Measurements from ENCODE around the gene RAB40A. TPM values are rescaled to one million over a fixed set of nuclear protein-coding genes. Genes with fewer than 3 reads are reported as not detected.
A peak's percentile ranks its signal among the peaks of the same experiment; 100 is the strongest.

RAB40A gene
- 0.52 TPM for total RNA-seq

- Histone ChIP-seq H3K27me3 (ENCODE audit: control insufficient read depth in 3 of 3, insufficient read depth in 3 of 3, low read length in 3 of 3) (no peaks in the 10 kb centered on the region), H3K4me1 (ENCODE audit: control insufficient read depth in 3 of 3, insufficient read depth in 3 of 3, low read length in 3 of 3) (no peaks in the 10 kb centered on the region), H3K27ac (ENCODE audit: low read depth, low read length) (no peak within 1 kb of the TSS), H3K4me3 (ENCODE audit: low read length in 3 of 3) (no peak within 1 kb of the TSS), H3K9ac (ENCODE audit: low read depth in 1 of 3, low read length in 3 of 3) (no peak within 1 kb of the TSS), H3K9me3 (ENCODE audit: control insufficient read depth in 3 of 3, low read length in 3 of 3) (no peaks in the 10 kb centered on the region), H3K36me3 (ENCODE audit: control insufficient read depth in 3 of 3, insufficient read depth in 3 of 3, low read length in 3 of 3) (no peaks in the 10 kb centered on the region)
These were observed at the start of gene RAB40A for GRCh38 chrX:103519389-103519788. RAB40A (minus strand) TSS chrX:103519489; CDS start chrX:103500756, 18,733 bp downstream.

- no peaks in the 10 kb centered on the region for H3K9me3 ChIP-seq (ENCODE audit: control insufficient read depth in 3 of 3, low read length in 3 of 3)
- no peaks in the 10 kb centered on the region for H3K27me3 ChIP-seq (ENCODE audit: control insufficient read depth in 3 of 3, insufficient read depth in 3 of 3, low read length in 3 of 3)
- H3K36me3 ChIP-seq (ENCODE audit: control insufficient read depth in 3 of 3, insufficient read depth in 3 of 3, low read length in 3 of 3): no peaks in the 10 kb centered on the region
- H3K27ac ChIP-seq (ENCODE audit: low read depth, low read length): no peak overlapping the region
- no peaks in the 10 kb centered on the region for H3K4me1 ChIP-seq (ENCODE audit: control insufficient read depth in 3 of 3, insufficient read depth in 3 of 3, low read length in 3 of 3)
- no peak overlapping the region for H3K9ac ChIP-seq (ENCODE audit: low read depth in 1 of 3, low read length in 3 of 3)
- no peak overlapping the region for H3K4me3 ChIP-seq (ENCODE audit: low read length in 3 of 3)
These were observed 46.5 kb upstream of the RAB40A start for GRCh38 chrX:103565752-103566151.

- no peak overlapping the region for H3K4me3 ChIP-seq (ENCODE audit: low read length in 3 of 3)
- no peak overlapping the region for H3K9ac ChIP-seq (ENCODE audit: low read depth in 1 of 3, low read length in 3 of 3)
- no peaks in the 10 kb centered on the region for H3K36me3 ChIP-seq (ENCODE audit: control insufficient read depth in 3 of 3, insufficient read depth in 3 of 3, low read length in 3 of 3)
- no peaks in the 10 kb centered on the region for H3K9me3 ChIP-seq (ENCODE audit: control insufficient read depth in 3 of 3, low read length in 3 of 3)
- no peak overlapping the region for H3K27ac ChIP-seq (ENCODE audit: low read depth, low read length)
- H3K27me3 ChIP-seq (ENCODE audit: control insufficient read depth in 3 of 3, insufficient read depth in 3 of 3, low read length in 3 of 3): no peaks in the 10 kb centered on the region
- no peaks in the 10 kb centered on the region for H3K4me1 ChIP-seq (ENCODE audit: control insufficient read depth in 3 of 3, insufficient read depth in 3 of 3, low read length in 3 of 3)
These were observed 45.9 kb upstream of the RAB40A start for GRCh38 chrX:103565197-103565596.

GRCh38 chrX:103562801-103563200, 43.5 kb upstream of the RAB40A start:
- no peak overlapping the region for H3K4me3 ChIP-seq (ENCODE audit: low read length in 3 of 3)
- H3K9me3 ChIP-seq (ENCODE audit: control insufficient read depth in 3 of 3, low read length in 3 of 3): no peaks in the 10 kb centered on the region
- H3K9ac ChIP-seq (ENCODE audit: low read depth in 1 of 3, low read length in 3 of 3): no peak overlapping the region
- no peaks in the 10 kb centered on the region for H3K4me1 ChIP-seq (ENCODE audit: control insufficient read depth in 3 of 3, insufficient read depth in 3 of 3, low read length in 3 of 3)
- no peak overlapping the region for H3K27ac ChIP-seq (ENCODE audit: low read depth, low read length)
- no peaks in the 10 kb centered on the region for H3K36me3 ChIP-seq (ENCODE audit: control insufficient read depth in 3 of 3, insufficient read depth in 3 of 3, low read length in 3 of 3)
- no peaks in the 10 kb centered on the region for H3K27me3 ChIP-seq (ENCODE audit: control insufficient read depth in 3 of 3, insufficient read depth in 3 of 3, low read length in 3 of 3)

- Histone ChIP-seq H3K27ac (ENCODE audit: low read depth, low read length) (no peak overlapping the region), H3K9ac (ENCODE audit: low read depth in 1 of 3, low read length in 3 of 3) (no peak overlapping the region), H3K9me3 (ENCODE audit: control insufficient read depth in 3 of 3, low read length in 3 of 3) (no peaks in the 10 kb centered on the region), H3K4me3 (ENCODE audit: low read length in 3 of 3) (no peak overlapping the region), H3K27me3 (ENCODE audit: control insufficient read depth in 3 of 3, insufficient read depth in 3 of 3, low read length in 3 of 3) (peaks cover 0 to under 1% (median 0%) of the 10 kb centered on the region in 3 donors), H3K36me3 (ENCODE audit: control insufficient read depth in 3 of 3, insufficient read depth in 3 of 3, low read length in 3 of 3) (no peaks in the 10 kb centered on the region), H3K4me1 (ENCODE audit: control insufficient read depth in 3 of 3, insufficient read depth in 3 of 3, low read length in 3 of 3) (no peaks in the 10 kb centered on the region)
These were observed 41.0 kb upstream of the RAB40A start for GRCh38 chrX:103560256-103560655.

- Histone ChIP-seq H3K4me3 (ENCODE audit: low read length in 3 of 3) (no peak overlapping the region), H3K36me3 (ENCODE audit: control insufficient read depth in 3 of 3, insufficient read depth in 3 of 3, low read length in 3 of 3) (no peaks in the 10 kb centered on the region), H3K4me1 (ENCODE audit: control insufficient read depth in 3 of 3, insufficient read depth in 3 of 3, low read length in 3 of 3) (no peaks in the 10 kb centered on the region), H3K27ac (ENCODE audit: low read depth, low read length) (no peak overlapping the region), H3K9ac (ENCODE audit: low read depth in 1 of 3, low read length in 3 of 3) (no peak overlapping the region), H3K27me3 (ENCODE audit: control insufficient read depth in 3 of 3, insufficient read depth in 3 of 3, low read length in 3 of 3) (peaks cover 0 to 2% (median 0%) of the 10 kb centered on the region in 3 donors), H3K9me3 (ENCODE audit: control insufficient read depth in 3 of 3, low read length in 3 of 3) (no peaks in the 10 kb centered on the region)
These were observed 37.8 kb upstream of the RAB40A start for GRCh38 chrX:103556963-103557612.

- Histone ChIP-seq H3K9ac (ENCODE audit: low read depth in 1 of 3, low read length in 3 of 3) (peak overlapping the region in 1 of 3 donors; percentile 40), H3K36me3 (ENCODE audit: control insufficient read depth in 3 of 3, insufficient read depth in 3 of 3, low read length in 3 of 3) (no peaks in the 10 kb centered on the region), H3K27ac (ENCODE audit: low read depth, low read length) (no peak overlapping the region), H3K9me3 (ENCODE audit: control insufficient read depth in 3 of 3, low read length in 3 of 3) (no peaks in the 10 kb centered on the region), H3K4me1 (ENCODE audit: control insufficient read depth in 3 of 3, insufficient read depth in 3 of 3, low read length in 3 of 3) (no peaks in the 10 kb centered on the region), H3K27me3 (ENCODE audit: control insufficient read depth in 3 of 3, insufficient read depth in 3 of 3, low read length in 3 of 3) (peaks cover 0 to 2% (median 0%) of the 10 kb centered on the region in 3 donors), H3K4me3 (ENCODE audit: low read length in 3 of 3) (peak overlapping the region; percentile 21 to 65 (median 29))
These were observed 35.6 kb upstream of the RAB40A start for GRCh38 chrX:103554687-103555424.

GRCh38 chrX:103552236-103552635, 32.9 kb upstream of the RAB40A start:
- Histone ChIP-seq H3K27ac (ENCODE audit: low read depth, low read length) (no peak overlapping the region), H3K36me3 (ENCODE audit: control insufficient read depth in 3 of 3, insufficient read depth in 3 of 3, low read length in 3 of 3) (no peaks in the 10 kb centered on the region), H3K27me3 (ENCODE audit: control insufficient read depth in 3 of 3, insufficient read depth in 3 of 3, low read length in 3 of 3) (peaks cover 0 to 2% (median 0%) of the 10 kb centered on the region in 3 donors), H3K9ac (ENCODE audit: low read depth in 1 of 3, low read length in 3 of 3) (no peak overlapping the region), H3K4me3 (ENCODE audit: low read length in 3 of 3) (no peak overlapping the region), H3K9me3 (ENCODE audit: control insufficient read depth in 3 of 3, low read length in 3 of 3) (peaks cover 0 to 1% (median 0%) of the 10 kb centered on the region in 3 donors), H3K4me1 (ENCODE audit: control insufficient read depth in 3 of 3, insufficient read depth in 3 of 3, low read length in 3 of 3) (no peaks in the 10 kb centered on the region)

- H3K27me3 ChIP-seq (ENCODE audit: control insufficient read depth in 3 of 3, insufficient read depth in 3 of 3, low read length in 3 of 3): peaks cover 0 to 2% (median 0%) of the 10 kb centered on the region in 3 donors
- H3K27ac ChIP-seq (ENCODE audit: low read depth, low read length): no peak overlapping the region
- no peak overlapping the region for H3K4me3 ChIP-seq (ENCODE audit: low read length in 3 of 3)
- H3K9ac ChIP-seq (ENCODE audit: low read depth in 1 of 3, low read length in 3 of 3): no peak overlapping the region
- no peaks in the 10 kb centered on the region for H3K36me3 ChIP-seq (ENCODE audit: control insufficient read depth in 3 of 3, insufficient read depth in 3 of 3, low read length in 3 of 3)
- no peaks in the 10 kb centered on the region for H3K4me1 ChIP-seq (ENCODE audit: control insufficient read depth in 3 of 3, insufficient read depth in 3 of 3, low read length in 3 of 3)
- H3K9me3 ChIP-seq (ENCODE audit: control insufficient read depth in 3 of 3, low read length in 3 of 3): peaks cover 0 to 2% (median 0%) of the 10 kb centered on the region in 3 donors
These were observed 31.2 kb upstream of the RAB40A start for GRCh38 chrX:103550415-103551051.

GRCh38 chrX:103549916-103550315, 30.6 kb upstream of the RAB40A start:
- Histone ChIP-seq H3K9ac (ENCODE audit: low read depth in 1 of 3, low read length in 3 of 3) (no peak overlapping the region), H3K4me1 (ENCODE audit: control insufficient read depth in 3 of 3, insufficient read depth in 3 of 3, low read length in 3 of 3) (no peaks in the 10 kb centered on the region), H3K36me3 (ENCODE audit: control insufficient read depth in 3 of 3, insufficient read depth in 3 of 3, low read length in 3 of 3) (no peaks in the 10 kb centered on the region), H3K27me3 (ENCODE audit: control insufficient read depth in 3 of 3, insufficient read depth in 3 of 3, low read length in 3 of 3) (no peaks in the 10 kb centered on the region), H3K27ac (ENCODE audit: low read depth, low read length) (no peak overlapping the region), H3K9me3 (ENCODE audit: control insufficient read depth in 3 of 3, low read length in 3 of 3) (peaks cover 0 to 2% (median 0%) of the 10 kb centered on the region in 3 donors), H3K4me3 (ENCODE audit: low read length in 3 of 3) (no peak overlapping the region)
